ENCODE measurements around the gene PBRM1. TPM values are rescaled to one million over a fixed set of nuclear protein-coding genes. Genes with fewer than 3 reads are reported as not detected.

The PBRM1 gene
- total RNA-seq, 1 experiment from 2014 or later = 74.2 TPM

DNA sequence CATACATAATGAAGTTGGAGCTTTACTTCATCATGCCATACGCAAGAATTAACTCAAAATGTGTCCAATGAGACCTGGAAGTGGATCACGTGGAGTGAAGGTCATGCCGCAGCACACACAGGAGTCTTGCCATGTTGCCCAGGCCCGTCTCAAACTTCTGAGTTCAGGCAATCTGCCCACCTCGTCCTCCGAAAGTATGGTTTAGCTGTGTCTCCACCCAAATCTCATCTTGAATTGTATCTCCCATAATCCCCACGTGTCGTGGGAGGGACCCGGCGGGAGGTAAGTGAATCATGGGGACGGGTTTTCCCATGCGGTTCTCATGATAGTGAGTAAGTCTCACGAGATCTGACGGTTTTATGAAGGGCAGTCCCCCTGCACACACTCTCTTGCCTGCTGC lies 45.9 kb upstream of the PBRM1 start:
- Mint-ChIP-seq H3K4me3 (no peak overlapping the region), H3K9me3 (peaks cover 13 to 18% of the 10 kb centered on the region in 2 experiments), H3K27ac (0 out of 7 replicates have a peak overlapping the region, but pooled peaks of 1 of the 3 experiments have one; percentile 50), H3K27me3 (ENCODE audit: low read depth) (no peaks in the 10 kb centered on the region), H3K4me1 (no peaks in the 10 kb centered on the region), H3K36me3 (ENCODE audit: insufficient read depth in 1 of 3, low read depth in 3 of 3) (peaks cover 56 to 79% (median 77%) of the 10 kb centered on the region in 3 experiments)
- no peak overlapping the region for H3K14ac ChIP-seq (ENCODE audit: insufficient read depth, low read length)
- H3K56ac ChIP-seq (ENCODE audit: insufficient read length, low read depth, low read length) = no peak overlapping the region
- no peak for DNase-seq
- H3K27ac ChIP-seq (ENCODE audit: insufficient read length, low read depth, low read length) = no peak overlapping the region
- H3K79me2 ChIP-seq (ENCODE audit: insufficient read depth, low read length) = no peaks in the 10 kb centered on the region
- no peak overlapping the region for H2BK12ac ChIP-seq (ENCODE audit: insufficient read length, low read depth, low read length)
- no peaks in the 10 kb centered on the region for H4K20me1 ChIP-seq (ENCODE audit: control insufficient read depth, insufficient read depth, insufficient read length)
- WGBS (ENCODE audit: extremely low coverage, insufficient read length, low lambda C conversion rate) = no CpG with 5 or more reads among the region's 14 CpGs
- no peak overlapping the region for H3K4ac ChIP-seq (ENCODE audit: low read depth, low read length)
- no peak overlapping the region for H2AFZ ChIP-seq (ENCODE audit: low read length)
- no peak overlapping the region for H3K4me2 ChIP-seq (ENCODE audit: insufficient read depth, insufficient read length, low read length)
- no peaks in the 10 kb centered on the region for H3K23me2 ChIP-seq (ENCODE audit: insufficient read length, low read depth, low read length, poor library complexity, severe bottlenecking)
- H2BK5ac ChIP-seq (ENCODE audit: insufficient read length, low read length) = no peak overlapping the region
- no peak overlapping the region for H2BK20ac ChIP-seq (ENCODE audit: low read depth, low read length, poor library complexity, severe bottlenecking)
- no peak overlapping the region for H4K5ac ChIP-seq (ENCODE audit: insufficient read length, low read depth, low read length)
- no peaks in the 10 kb centered on the region for H3K9me3 ChIP-seq (ENCODE audit: control insufficient read depth, low read depth, low read length)
- TF ChIP-seq, protein P1, sequence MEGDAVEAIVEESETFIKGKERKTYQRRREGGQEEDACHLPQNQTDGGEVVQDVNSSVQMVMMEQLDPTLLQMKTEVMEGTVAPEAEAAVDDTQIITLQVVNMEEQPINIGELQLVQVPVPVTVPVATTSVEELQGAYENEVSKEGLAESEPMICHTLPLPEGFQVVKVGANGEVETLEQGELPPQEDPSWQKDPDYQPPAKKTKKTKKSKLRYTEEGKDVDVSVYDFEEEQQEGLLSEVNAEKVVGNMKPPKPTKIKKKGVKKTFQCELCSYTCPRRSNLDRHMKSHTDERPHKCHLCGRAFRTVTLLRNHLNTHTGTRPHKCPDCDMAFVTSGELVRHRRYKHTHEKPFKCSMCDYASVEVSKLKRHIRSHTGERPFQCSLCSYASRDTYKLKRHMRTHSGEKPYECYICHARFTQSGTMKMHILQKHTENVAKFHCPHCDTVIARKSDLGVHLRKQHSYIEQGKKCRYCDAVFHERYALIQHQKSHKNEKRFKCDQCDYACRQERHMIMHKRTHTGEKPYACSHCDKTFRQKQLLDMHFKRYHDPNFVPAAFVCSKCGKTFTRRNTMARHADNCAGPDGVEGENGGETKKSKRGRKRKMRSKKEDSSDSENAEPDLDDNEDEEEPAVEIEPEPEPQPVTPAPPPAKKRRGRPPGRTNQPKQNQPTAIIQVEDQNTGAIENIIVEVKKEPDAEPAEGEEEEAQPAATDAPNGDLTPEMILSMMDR (conservative IDR thresholded peaks at IDR 0.05) = no peak
- H3K9ac ChIP-seq (ENCODE audit: extremely low read depth, insufficient read length, low read length) = no peak overlapping the region
- no peaks in the 10 kb centered on the region for H3K79me1 ChIP-seq (ENCODE audit: insufficient read depth, low read depth, low read length, poor library complexity, severe bottlenecking)
- H3K18ac ChIP-seq (ENCODE audit: insufficient read length, low read depth, low read length) = no peak overlapping the region
- no peaks in the 10 kb centered on the region for H3K4me1 ChIP-seq (ENCODE audit: insufficient read depth, low read length)
- H3K23ac ChIP-seq (ENCODE audit: insufficient read length, low read depth, low read length) = no peak overlapping the region
- no peak overlapping the region for H2AK5ac ChIP-seq (ENCODE audit: insufficient read length, low read length)
- no peak overlapping the region for H2BK15ac ChIP-seq (ENCODE audit: low read depth, low read length)
- no peak overlapping the region for H4K8ac ChIP-seq (replicated peaks; ENCODE audit: insufficient read length, low read depth, low read length)
- no peak overlapping the region for H2BK120ac ChIP-seq (ENCODE audit: low read depth, low read length, poor library complexity, severe bottlenecking)
- H3T11ph ChIP-seq (ENCODE audit: low read length) = no peak overlapping the region
- no peaks in the 10 kb centered on the region for H3K27me3 ChIP-seq (ENCODE audit: insufficient read depth, low read length)
- no peak overlapping the region for H4K91ac ChIP-seq (ENCODE audit: insufficient read length, low read depth, low read length)

Measured in H9 (cell line).